AG09319 (cell line): ENCODE data around the gene CDC42BPB.

Experiments used
- DNase-seq: peaks from one replicate; pipeline ENCODE4 v3.0.0-alpha.2; 2010; ENCODE audit warnings: low read depth; ENCODE audit errors: extremely low read depth
- CTCF ChIP-seq: IDR thresholded peaks from 2 replicates; pipeline ENCODE4 v1.5.1; 2011; ENCODE audit warnings: low read depth, mild to moderate bottlenecking, inconsistent platforms, low read length, moderate library complexity

CDC42BPB gene

DNA sequence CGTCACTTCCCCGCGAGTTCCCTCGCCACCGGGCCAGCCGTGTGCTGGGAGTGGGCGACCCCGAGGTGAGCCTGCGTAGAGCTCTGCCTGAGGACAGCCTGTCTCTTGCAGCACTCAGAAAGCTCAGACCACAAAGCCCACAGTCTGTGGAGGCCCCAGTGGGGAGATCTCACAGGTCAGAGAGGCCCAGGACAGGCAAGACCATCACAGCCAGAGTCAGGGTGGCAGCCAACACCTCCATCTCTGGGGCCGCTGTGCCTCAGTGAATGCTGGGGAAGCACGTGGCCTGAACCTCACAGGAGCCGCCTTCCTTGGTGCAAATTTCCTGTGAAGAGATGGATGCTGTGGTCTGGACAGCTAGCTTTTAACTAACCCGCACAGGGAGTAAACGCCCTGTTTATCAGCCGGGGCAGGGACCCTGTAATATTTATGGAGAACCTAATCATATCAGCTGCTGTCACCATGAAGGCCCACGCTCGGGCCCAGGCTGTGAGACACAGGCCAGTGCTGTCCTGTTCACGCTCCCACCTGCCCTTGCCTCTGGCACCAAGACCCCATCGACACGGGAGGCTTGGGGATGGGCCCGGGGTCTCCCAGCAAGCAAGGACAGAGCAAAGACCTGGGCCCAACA, 56.9 kb downstream of the CDC42BPB start:
- no peak for TF ChIP-seq CTCF
- no peak for DNase-seq

- no peak for TF ChIP-seq CTCF
- no peak for DNase-seq
Measured at GRCh38 chr14:102999227-102999895, 58.0 kb downstream of the CDC42BPB start.

- TF ChIP-seq CTCF = no peak
- no peak for DNase-seq
Measured at GRCh38 chr14:102998393-102998792, 59.0 kb downstream of the CDC42BPB start.

- DNase-seq = no peak
Measured at GRCh38 chr14:102996941-102997340, 60.4 kb downstream of the CDC42BPB start.

GRCh38 chr14:102994689-102995088, 62.7 kb downstream of the CDC42BPB start:
- no peak for DNase-seq
- TF ChIP-seq CTCF = no peak

More at GRCh38 chr14:102996941-102997340, 60.4 kb downstream of the CDC42BPB start:
- TF ChIP-seq CTCF = no peak

DNA sequence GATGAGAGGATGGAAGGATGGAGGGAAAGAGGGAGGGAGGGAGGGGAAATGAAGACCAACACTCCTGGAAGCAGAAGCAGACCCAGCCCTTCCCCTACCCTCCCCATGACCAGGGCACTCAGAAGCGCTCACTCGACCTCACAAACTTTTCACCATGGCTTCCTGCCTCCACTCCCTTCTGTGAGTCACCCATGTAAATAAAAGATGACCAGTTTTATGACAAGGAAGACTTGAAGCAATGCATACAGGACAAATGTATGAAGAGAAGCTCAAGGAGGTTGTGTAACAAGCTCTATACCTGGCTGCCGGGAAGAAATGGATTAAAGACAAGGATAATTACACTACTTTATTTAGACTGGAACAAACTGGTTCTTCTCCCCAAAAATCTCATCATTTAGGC, 63.8 kb downstream of the CDC42BPB start:
- DNase-seq = no peak
- no peak for TF ChIP-seq CTCF

GRCh38 chr14:102991376-102991775, 66.0 kb downstream of the CDC42BPB start:
- DNase-seq = no peak
- no peak for TF ChIP-seq CTCF
